ENCODE results near the gene PRKN.
"Not testable (repeated sequence)": the region's sequence is repeated elsewhere in the genome, so short reads cannot be mapped to it uniquely, and the experiment has no call there.

The PRKN gene

GRCh38 chr6:162710419-162710818, 17.1 kb downstream of the PRKN start:
- no peak for DNase-seq

DNA sequence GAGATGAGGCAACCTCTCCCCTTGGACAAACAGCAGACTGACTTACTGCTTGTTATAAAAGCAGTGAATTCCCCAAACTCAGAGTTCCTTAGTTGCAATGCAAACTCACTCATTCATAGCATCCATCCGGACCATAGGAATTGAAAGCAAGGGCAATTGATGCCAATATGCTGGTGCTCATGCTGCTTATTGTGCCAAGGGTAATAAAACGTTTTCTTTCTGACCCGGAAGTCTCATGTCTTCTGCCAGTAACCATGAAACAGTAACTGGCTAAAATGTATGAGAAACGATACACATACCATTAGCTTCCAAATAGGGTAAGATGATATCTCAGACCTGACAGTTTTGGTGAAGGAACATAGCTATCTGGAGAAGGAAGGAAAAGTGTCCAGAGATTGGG, 18.1 kb downstream of the PRKN start:
- no peak for DNase-seq

DNA sequence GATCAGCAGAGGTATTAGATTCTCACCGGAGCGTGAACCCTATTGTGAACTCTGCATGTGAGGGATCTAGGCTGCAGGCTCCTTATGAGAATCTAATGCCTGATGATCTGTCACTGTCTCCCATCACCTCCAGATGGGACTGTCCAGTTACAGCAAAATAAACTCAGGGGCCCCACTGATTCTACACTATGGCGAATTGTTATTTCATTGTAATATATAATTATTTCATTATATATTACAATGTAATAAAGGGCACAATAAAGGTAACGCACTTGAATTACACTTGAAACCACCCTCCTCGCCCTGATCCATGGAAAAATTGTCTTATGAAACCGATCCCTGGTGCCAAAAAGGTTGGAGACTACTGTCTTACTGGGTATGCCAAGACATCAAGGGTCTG, 18.6 kb downstream of the PRKN start:
- DNase-seq, result peak in 1 of 2 experiments; percentile 0

GRCh38 chr6:162706232-162706631, 21.3 kb downstream of the PRKN start:
- DNase-seq, result peak in 1 of 2 experiments; percentile 12

DNA sequence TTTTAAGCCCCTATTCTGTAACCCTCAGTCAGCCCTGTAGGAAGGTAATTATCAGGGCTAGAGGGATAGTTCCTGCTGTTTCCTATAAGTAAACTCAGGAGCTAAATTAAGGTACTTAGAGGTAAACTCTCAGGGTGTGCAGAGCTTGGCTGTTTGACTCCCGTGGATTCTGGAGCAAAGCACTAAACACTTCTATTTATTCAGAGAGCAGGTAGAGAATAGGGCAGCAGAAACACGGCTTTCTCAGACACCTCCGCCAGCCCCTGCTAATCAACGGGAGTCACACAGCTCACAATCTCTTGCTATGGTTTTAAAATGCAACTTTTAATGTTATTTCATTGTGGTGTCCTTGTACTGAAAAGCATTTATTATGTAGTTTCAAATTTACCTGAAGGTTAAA, 21.8 kb downstream of the PRKN start:
- peak; percentile 16 to 49 for DNase-seq

GRCh38 chr6:162704001-162704400, 23.6 kb downstream of the PRKN start:
- no peak for DNase-seq

DNA sequence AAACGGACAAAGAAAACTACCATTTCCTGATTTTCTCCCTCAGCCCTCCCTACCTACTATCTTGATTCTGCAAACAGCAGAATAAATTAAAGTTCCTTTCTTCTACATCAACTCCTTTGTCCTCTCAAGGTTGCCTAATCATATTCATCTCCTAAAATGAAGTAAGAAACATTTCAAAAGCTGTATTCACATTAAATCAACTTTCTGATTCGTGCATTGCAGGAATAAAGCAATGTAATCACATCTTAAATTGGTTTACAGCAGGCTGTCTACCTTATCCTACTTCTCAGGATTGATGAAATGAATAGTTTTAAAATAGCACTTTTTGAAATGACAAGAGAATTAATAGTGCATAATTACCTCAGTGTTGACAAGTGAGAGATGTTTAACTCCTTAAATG, 25.1 kb downstream of the PRKN start:
- no peak for DNase-seq

- DNase-seq, result no peak
These were observed 26.0 kb downstream of the PRKN start for GRCh38 chr6:162701551-162701950.

- no peak for DNase-seq
These were observed 26.6 kb downstream of the PRKN start for GRCh38 chr6:162700966-162701365.

DNA sequence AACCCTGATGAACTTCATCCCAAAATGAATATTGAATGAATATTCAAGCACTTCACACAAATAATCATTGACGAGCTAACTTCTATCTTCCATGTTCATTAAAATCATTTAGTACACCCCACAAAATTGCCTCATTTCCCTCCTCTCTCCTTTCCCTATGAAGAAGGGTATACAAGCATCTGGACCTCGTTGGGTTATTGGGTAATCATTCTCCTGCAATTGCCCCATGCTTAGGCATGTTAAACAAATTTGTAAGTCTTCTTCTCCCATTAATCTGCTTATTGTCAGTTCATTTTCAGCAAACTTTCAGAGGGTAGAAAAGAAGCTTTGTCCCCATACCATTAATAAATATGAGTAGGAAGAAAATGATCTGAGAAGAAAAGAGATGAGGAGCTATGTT, 27.6 kb downstream of the PRKN start:
- no peak for DNase-seq

DNA sequence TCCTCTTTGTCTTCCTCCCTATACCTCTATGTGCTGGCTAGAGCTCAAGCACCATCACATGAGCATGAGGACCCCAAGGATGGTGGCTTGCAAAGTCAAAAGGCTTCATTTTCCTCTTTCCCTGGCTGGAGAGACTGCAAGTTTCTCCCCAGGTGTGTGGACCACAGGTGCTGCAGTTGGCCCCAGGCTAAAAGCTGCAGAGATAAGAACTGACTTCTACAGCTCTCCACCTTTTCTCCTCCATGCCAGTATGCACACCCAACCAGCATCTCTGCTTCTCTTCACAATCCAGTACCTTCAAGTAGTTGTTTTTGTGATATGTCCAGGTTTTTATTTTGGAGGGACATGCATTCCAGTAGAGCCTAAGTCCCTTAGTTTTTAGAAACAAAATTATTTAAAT, 29.1 kb downstream of the PRKN start:
- DNase-seq, result no peak

DNA sequence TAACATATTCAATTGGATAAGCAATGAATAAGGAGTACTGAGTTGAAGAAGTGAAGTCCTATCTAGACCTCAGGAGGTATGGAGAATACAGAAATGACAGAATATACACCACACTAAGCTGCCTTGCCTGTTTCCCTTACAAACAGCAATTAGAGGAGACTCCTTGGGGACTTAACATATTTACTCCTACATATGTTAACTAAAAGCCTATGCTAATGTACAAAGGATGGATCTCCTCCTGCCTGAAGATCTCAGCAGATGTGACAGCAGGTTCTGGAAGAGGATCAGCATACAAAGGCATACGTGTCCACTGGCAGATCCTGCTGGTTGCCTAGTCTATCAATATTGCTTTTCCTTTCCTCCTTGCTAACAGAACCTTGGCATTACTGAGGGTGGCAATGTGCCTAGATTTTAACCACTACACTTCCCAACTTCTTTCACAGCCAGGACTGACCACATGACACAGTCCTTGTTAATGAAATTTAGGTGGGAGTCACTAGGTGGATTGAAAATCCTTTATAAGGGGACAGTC, 29.6 kb downstream of the PRKN start:
- no peak for DNase-seq

DNA sequence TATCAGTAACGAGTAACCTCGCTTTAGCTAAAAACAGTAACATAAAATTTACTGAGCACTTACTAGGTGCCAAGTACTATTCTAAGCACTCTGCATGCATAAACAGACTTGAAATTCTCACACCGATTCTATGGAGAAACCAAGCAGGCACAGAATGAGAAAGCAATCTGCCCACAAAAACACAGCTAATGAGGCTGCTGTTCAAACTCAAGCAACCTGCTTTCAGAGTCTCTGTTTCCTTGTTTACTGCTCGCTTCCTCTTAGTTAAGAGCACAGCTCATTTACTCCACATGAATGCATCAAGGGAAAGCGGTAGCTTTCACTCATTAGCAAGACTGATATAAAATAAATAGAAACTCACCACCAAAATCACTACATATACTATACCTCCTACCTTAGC, 37.4 kb downstream of the PRKN start:
- DNase-seq, result no peak

DNA sequence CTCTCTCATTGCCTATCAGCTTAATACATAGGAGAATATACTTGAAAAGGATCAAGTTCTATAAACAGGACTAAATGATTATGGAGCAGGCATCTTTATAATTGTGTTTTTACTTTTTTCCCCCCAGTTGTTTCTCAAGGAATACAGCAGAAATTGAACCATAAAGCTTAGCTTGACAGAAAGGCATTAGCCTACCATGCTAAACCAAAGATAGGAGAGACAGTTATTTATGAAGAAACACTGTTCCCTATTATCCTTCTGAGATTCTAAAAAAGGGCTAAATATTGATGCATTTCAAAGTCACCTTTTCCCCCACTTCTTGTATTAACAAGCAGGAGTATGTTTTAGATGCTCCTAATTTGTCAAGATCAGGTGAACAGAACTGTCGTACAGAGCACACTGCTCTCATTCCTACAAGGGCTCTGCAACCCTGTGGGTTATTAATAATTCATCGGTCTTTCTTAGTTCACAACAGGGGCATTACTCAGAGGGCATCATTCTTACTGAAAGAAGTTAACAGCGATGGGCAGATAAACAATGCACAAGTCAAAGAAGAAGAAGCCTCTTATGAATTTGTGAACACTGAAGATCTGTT, 38.7 kb downstream of the PRKN start:
- no peak for DNase-seq

DNA sequence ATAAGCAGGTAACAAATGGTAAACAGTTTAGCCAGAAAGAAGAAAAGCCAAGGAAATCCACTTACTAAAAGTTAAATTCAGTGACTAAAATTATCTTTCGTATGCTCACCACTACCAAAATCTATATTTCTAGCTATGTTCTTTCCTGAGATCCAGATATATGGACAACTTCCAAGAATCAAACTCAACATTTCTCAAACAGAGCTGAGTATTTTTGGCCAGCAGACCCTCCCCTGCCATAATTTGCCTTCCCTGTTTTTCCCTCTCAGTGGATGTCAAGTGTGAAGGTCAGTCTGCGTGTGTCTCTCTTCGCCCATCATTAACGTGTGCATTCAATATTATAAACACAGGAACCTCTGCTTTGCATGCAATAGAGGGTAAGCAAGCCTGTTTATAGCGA, 42.0 kb downstream of the PRKN start:
- no peak for DNase-seq

GRCh38 chr6:162684961-162685360, 42.6 kb downstream of the PRKN start:
- DNase-seq, result no peak

DNA sequence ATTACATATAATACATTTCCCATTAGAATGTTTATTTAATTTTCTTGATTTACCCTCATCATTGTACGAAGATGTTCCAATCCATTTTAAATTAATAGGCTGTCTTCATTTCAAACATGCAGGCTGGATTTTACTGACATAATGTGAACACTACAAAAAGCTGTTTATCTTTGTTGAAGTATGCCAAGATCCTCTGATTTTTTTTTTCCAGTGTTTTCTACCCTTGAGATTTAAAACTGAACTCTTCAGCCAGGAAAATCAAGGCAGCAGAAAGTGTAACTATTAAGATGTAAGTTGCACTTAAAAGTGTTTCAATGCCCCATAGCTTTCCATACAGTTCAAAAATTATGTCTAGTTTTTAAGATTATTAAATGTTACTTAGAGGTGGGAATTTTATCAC, 43.5 kb downstream of the PRKN start:
- no peak for DNase-seq

DNA sequence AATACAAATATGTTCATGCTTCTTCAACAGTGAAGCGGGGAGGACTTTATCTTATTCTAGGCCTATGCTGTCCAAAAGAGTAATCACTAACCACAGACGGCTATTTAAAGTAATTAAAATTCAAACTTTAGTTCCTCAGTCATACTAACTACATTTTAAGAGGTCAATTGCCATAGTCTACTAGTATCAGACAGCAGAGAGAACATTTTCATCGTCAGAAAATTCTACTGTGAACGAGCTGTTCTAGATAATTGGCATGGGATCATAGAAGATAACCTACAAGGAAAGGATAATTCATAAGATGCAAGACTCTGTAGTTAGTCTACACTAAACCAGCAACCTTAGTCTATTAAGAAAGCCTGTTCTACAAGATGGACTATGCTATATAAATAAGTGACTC, 44.4 kb downstream of the PRKN start:
- no peak for DNase-seq

DNA sequence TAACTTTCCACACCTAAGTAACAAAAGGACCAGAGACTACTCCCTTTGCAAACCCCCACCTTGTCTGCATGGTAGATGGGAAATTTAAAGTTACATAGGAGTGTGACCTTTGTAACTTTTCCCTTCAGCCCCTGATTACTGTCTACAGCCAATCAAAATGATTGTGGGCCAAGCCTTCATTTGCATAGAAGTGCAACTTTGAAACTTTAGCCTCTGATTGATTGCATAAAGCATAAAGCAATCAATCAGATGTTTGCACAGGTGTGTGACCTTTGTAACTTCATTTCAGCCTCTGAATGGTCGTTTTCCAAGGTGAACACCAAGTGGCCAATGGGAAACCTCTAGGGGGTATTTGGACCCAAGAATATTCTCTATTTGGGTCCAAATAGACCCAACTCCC, 46.1 kb downstream of the PRKN start:
- DNase-seq, result no peak

DNA sequence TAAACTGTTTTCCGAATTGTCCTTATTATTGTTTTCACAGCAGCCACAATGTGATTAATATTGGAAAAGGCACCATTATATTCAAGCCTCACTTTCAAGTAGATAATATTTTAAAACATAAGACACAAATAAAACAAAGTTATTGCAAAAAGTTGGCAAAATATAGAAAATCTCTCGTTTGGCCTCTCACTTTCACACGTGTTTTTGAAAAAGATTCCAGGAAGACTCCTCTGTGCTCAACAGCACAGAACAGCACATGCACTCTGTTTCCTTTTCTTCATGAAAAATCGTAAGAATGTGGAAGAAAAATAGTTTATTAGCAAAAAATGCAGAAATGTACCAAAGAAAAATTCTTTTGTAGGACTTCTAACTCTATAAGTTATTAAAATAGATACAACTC, 46.7 kb downstream of the PRKN start:
- no peak for DNase-seq

DNA sequence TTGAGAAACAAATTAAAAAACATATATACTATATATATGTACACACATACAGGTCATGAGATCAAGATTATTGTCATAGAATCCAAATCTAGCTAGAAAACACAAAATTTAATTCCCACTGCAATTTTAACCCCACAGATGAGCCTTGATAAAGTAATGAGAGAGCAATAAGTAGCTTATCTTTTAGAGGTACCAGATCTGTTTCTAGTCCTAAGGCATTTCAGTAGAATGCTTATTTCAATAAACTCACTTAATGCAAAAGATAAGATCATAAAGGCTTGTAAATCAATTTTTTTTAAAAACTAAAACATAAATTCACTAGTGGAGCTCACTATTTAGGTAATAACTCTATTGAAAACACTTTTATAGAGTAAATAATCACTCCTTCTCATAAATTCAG, 47.2 kb downstream of the PRKN start:
- no peak for DNase-seq

GRCh38 chr6:162679681-162680080, 47.9 kb downstream of the PRKN start:
- no peak for DNase-seq

DNA sequence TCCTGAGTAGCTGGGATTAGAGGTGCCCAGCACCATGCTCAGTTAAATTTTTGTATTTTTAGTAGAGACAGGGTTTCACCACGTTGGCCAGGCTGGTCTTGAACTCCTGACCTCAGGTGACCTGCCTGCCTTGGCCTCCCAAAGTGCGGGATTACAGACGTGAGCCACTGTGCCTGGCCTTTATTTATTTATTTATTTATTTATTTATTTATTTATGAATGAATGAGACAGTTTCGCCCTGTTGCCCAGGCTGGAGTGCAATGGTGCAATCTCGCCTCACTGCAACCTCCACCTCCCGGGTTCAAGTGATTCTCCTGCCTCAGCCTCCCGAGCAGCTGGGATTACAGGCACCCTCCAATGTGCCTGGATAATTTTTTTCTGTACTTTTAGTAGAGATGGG, 48.7 kb downstream of the PRKN start:
- DNase-seq, result not testable (repeated sequence)

DNA sequence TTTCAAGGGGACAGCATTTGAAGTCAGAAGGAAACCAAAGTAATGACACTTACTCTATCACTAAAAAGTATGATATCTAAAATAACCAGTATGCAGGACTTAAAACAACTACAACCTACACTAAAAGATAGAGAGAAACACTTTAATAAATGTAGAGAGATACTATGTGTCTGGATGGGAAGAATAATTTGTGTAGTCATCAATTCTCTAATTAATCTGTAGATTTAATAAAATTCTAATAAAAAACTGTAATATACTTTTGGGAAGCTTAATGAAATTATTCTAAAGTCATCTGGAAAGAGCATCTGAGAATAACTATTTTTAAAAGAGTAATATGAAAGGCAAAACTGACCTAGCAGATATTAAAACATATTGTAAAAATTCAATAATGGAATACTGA, 52.1 kb downstream of the PRKN start:
- no peak for DNase-seq

GRCh38 chr6:162674452-162674851, 53.1 kb downstream of the PRKN start:
- DNase-seq, result no peak

All from NCI-H2081 (cell line).